NCI-H1092 (cell line): ENCODE measurements around the gene SMU1.

Source experiments
- DNase-seq: peaks from one replicate; lab custom pipeline; 2025; lab: John Stamatoyannopoulos, UW

SMU1 gene

GRCh38 chr9:33076046-33077004, at the start of gene SMU1:
Gene SMU1 (minus strand): TSS chr9:33076674. CDS start chr9:33076608, 66 bp downstream.
- DNase-seq = peak; percentile 98

GRCh38 chr9:33125461-33125860, 49.0 kb upstream of the SMU1 start:
- DNase-seq = no peak

- no peak for DNase-seq
Observed at GRCh38 chr9:33124751-33125381, 48.4 kb upstream of the SMU1 start.

- DNase-seq = no peak
Observed at GRCh38 chr9:33124046-33124445, 47.6 kb upstream of the SMU1 start.

- DNase-seq = no peak
Observed at GRCh38 chr9:33123407-33124031, 47.0 kb upstream of the SMU1 start.

- no peak for DNase-seq
Observed at GRCh38 chr9:33120620-33121019, 44.1 kb upstream of the SMU1 start.

- DNase-seq = no peak
Observed at GRCh38 chr9:33117796-33118195, 41.3 kb upstream of the SMU1 start.

- no peak for DNase-seq
Observed at GRCh38 chr9:33117306-33117705, 40.8 kb upstream of the SMU1 start.

- no peak for DNase-seq
Observed at GRCh38 chr9:33116860-33117259, 40.4 kb upstream of the SMU1 start.

GRCh38 chr9:33114746-33115145, 38.3 kb upstream of the SMU1 start:
- no peak for DNase-seq

GRCh38 chr9:33113799-33114547, 37.5 kb upstream of the SMU1 start:
- no peak for DNase-seq

- no peak for DNase-seq
Observed at GRCh38 chr9:33112094-33112493, 35.6 kb upstream of the SMU1 start.

- no peak for DNase-seq
Observed at GRCh38 chr9:33111631-33112030, 35.2 kb upstream of the SMU1 start.

GRCh38 chr9:33110686-33111085, 34.2 kb upstream of the SMU1 start:
- no peak for DNase-seq

GRCh38 chr9:33109850-33110595, 33.5 kb upstream of the SMU1 start:
- DNase-seq = no peak

- no peak for DNase-seq
Observed at GRCh38 chr9:33109097-33109496, 32.6 kb upstream of the SMU1 start.

GRCh38 chr9:33108472-33108871, 32.0 kb upstream of the SMU1 start:
- no peak for DNase-seq

GRCh38 chr9:33107762-33108161, 31.3 kb upstream of the SMU1 start:
- DNase-seq = no peak

GRCh38 chr9:33106827-33107621, 30.6 kb upstream of the SMU1 start:
- no peak for DNase-seq

- no peak for DNase-seq
Observed at GRCh38 chr9:33106372-33106771, 29.9 kb upstream of the SMU1 start.

GRCh38 chr9:33105959-33106358, 29.5 kb upstream of the SMU1 start:
- DNase-seq = no peak
